GM15510 (cell line): ENCODE measurements around the gene MORN4.
A peak's percentile ranks its signal among the peaks of the same experiment; 100 is the strongest.

ENCODE experiments used
- POLR2A ChIP-seq: IDR thresholded peaks from 3 replicates; pipeline ENCODE4 v1.6.1; 2011; ENCODE audit warnings: borderline replicate concordance; ENCODE audit not compliant: insufficient read length; ENCODE audit errors: extremely low read depth

Gene MORN4

GRCh38 chr10:97632949-97633884 lies at the start of gene MORN4:
Gene MORN4 (minus strand): TSS chr10:97633500. CDS start chr10:97619653, 13,847 bp downstream.
- TF ChIP-seq POLR2A = peak; percentile 52

GRCh38 chr10:97682042-97682441 lies 48.7 kb upstream of the MORN4 start:
- TF ChIP-seq POLR2A = no peak

DNA sequence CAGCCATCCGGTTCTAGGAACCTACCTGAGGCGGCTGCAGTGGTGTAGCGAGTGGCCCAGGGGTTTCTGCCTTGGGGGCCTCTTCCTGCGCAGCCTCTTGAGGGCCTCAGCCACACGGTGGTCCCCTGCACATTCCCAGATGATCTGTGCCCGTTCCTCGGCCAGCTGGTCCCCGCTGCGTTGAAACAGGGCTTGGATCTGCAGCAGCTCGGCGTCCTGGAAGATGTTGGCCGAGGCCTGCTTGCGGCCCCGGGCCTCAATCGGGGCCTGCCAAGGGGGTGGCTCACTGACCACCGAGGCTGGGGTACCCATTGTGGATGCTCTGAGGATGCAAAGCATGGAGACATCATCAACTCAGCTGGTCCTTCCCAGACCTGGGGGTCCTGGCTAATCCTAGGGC lies 46.3 kb upstream of the MORN4 start:
- TF ChIP-seq POLR2A = no peak

GRCh38 chr10:97676770-97677581 lies 43.7 kb upstream of the MORN4 start:
- TF ChIP-seq POLR2A = no peak

DNA sequence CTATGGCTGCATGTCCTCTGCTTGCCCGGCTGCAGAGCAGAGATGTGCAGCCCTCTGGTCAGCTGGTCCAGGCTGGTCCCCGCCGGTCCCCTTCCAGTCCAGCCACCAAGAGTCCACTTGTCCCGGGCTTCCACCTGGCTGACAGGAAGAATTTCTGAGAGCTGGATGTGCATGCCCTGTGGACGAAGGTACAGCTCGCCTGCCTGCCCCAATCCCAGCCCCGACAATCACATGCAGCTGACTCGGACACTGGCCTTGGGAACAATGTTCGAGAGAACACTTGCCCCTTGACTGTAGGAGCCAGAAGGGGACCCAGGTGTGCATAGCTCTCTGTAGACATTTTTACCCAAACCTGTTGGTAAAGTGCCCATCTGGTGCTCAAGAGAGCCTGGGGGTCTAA lies 41.9 kb upstream of the MORN4 start:
- no peak for TF ChIP-seq POLR2A

- no peak for TF ChIP-seq POLR2A
Observed at GRCh38 chr10:97673736-97674525, 40.6 kb upstream of the MORN4 start.

- TF ChIP-seq POLR2A = no peak
Observed at GRCh38 chr10:97669571-97669970, 36.3 kb upstream of the MORN4 start.

- TF ChIP-seq POLR2A = no peak
Observed at GRCh38 chr10:97667463-97667862, 34.2 kb upstream of the MORN4 start.

- no peak for TF ChIP-seq POLR2A
Observed at GRCh38 chr10:97666992-97667391, 33.7 kb upstream of the MORN4 start.

- TF ChIP-seq POLR2A = no peak
Observed at GRCh38 chr10:97664282-97664850, 31.1 kb upstream of the MORN4 start.

GRCh38 chr10:97659589-97659988 lies 26.3 kb upstream of the MORN4 start:
- no peak for TF ChIP-seq POLR2A

GRCh38 chr10:97656777-97657176 lies 23.5 kb upstream of the MORN4 start:
- TF ChIP-seq POLR2A = no peak

DNA sequence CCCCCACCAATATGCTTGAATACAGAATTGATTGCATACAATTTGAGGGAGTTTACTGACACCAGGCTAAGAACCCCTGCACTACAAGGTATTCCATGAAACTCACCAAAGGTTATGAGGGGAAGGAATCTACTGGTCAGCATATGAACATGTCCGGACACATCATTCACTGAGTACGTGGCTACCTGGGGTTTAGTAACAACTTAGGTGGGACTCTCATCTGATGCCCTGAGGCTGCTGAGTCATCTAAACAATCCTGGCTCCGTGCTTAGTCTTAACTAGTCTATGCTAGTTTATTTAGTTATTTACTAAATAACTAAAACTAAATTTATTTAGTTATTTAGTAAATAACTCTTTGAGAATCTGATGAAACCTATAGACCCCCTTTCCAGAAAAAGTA lies 18.5 kb upstream of the MORN4 start:
- TF ChIP-seq POLR2A = no peak

DNA sequence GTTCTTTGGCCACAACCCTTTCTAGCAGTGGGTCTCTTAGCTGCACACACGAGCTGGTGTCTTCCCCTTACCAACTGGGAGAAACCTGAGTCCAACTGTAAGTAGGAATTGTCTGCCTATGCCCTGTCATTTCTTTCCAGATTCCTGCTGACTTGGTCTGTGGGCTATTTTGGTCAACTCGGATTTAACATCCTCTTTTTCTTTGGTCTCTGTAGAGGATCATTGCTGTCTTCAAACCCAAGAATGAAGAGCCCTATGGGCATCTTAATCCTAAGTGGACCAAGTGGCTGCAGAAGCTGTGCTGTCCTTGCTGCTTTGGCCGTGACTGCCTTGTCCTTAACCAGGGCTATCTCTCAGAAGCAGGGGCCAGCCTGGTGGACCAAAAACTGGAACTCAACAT lies 17.4 kb upstream of the MORN4 start:
- TF ChIP-seq POLR2A = no peak
